Skeletal muscle tissue (tissue), 4 donors: Measurements from ENCODE around the gene EIF2S2. TPM values are rescaled to one million over a fixed set of nuclear protein-coding genes. Genes with fewer than 3 reads are reported as not detected.
A peak's percentile ranks its signal among the peaks of the same experiment; 100 is the strongest.

Experiments used
- H3K27ac ChIP-seq: one replicate; pipeline ENCODE4 v1.7.0; 2013; ENCODE audit warnings: mild to moderate bottlenecking, low read depth, low read length, inconsistent platforms
- H3K27me3 ChIP-seq, 3 donors: one replicate each; pipeline ENCODE4 v1.7.0; 2013; ENCODE audit warnings: low read length in 3 of 3; ENCODE audit not compliant: control insufficient read depth in 3 of 3, insufficient read depth in 3 of 3
- H3K36me3 ChIP-seq, 3 donors: one replicate each; pipeline ENCODE4 v1.7.0; 2013; ENCODE audit warnings: low read length in 3 of 3; ENCODE audit not compliant: control insufficient read depth in 3 of 3, insufficient read depth in 3 of 3
- H3K4me1 ChIP-seq, 3 donors: one replicate each; pipeline ENCODE4 v1.7.0; 2013; ENCODE audit warnings: low read length in 3 of 3, mild to moderate bottlenecking in 3 of 3; ENCODE audit not compliant: control insufficient read depth in 3 of 3, insufficient read depth in 3 of 3
- H3K4me3 ChIP-seq, 3 donors: one replicate each; pipeline ENCODE4 v1.7.0; 2013; ENCODE audit warnings: low read length in 3 of 3
- H3K9ac ChIP-seq, 3 donors: one replicate each; pipeline ENCODE4 v1.7.0; 2013; ENCODE audit warnings: low read length in 3 of 3, mild to moderate bottlenecking in 3 of 3, moderate library complexity in 2 of 3, low read depth in 1 of 3
- H3K9me3 ChIP-seq, 3 donors: one replicate each; pipeline ENCODE4 v1.7.0; 2013; ENCODE audit warnings: low read length in 3 of 3; ENCODE audit not compliant: control insufficient read depth in 3 of 3
- total RNA-seq: library from RNA; depleted of rRNA; stranded (reverse); fragments of >200 nt; gene quantifications from one replicate; pipeline ENCODE4 v1.2.3, GENCODE V29; 2014
- donor health status: Osteomylitis.

Gene EIF2S2
- total RNA-seq, 1 donor from 2014 or later, result 35.5 TPM

- no peak overlapping the region for H3K9ac ChIP-seq
- no peaks in the 10 kb centered on the region for H3K4me1 ChIP-seq
- no peaks in the 10 kb centered on the region for H3K27me3 ChIP-seq
- no peak overlapping the region for H3K27ac ChIP-seq
- H3K36me3 ChIP-seq, result no peaks in the 10 kb centered on the region
- no peaks in the 10 kb centered on the region for H3K9me3 ChIP-seq
- H3K4me3 ChIP-seq, result no peak overlapping the region
Observed at GRCh38 chr20:34122274-34122980, 10.4 kb upstream of the EIF2S2 start.

GRCh38 chr20:34120213-34120612, 8.2 kb upstream of the EIF2S2 start:
- H3K4me1 ChIP-seq, result no peaks in the 10 kb centered on the region
- H3K4me3 ChIP-seq, result no peak overlapping the region
- H3K9me3 ChIP-seq, result no peaks in the 10 kb centered on the region
- H3K36me3 ChIP-seq, result no peaks in the 10 kb centered on the region
- H3K27me3 ChIP-seq, result no peaks in the 10 kb centered on the region
- no peak overlapping the region for H3K9ac ChIP-seq
- no peak overlapping the region for H3K27ac ChIP-seq

- Histone ChIP-seq H3K27ac (no peak overlapping the region), H3K9me3 (no peaks in the 10 kb centered on the region), H3K9ac (no peak overlapping the region), H3K36me3 (no peaks in the 10 kb centered on the region), H3K27me3 (no peaks in the 10 kb centered on the region), H3K4me1 (peaks cover 5 to 12% (median 10%) of the 10 kb centered on the region in 3 donors), H3K4me3 (no peak overlapping the region)
Observed at GRCh38 chr20:34115232-34115631, 3.2 kb upstream of the EIF2S2 start.

- Histone ChIP-seq H3K27me3 (no peaks in the 10 kb centered on the region), H3K9ac (no peak overlapping the region), H3K27ac (no peak overlapping the region), H3K4me1 (peaks cover 8 to 16% (median 12%) of the 10 kb centered on the region in 3 donors), H3K4me3 (no peak overlapping the region), H3K9me3 (no peaks in the 10 kb centered on the region), H3K36me3 (no peaks in the 10 kb centered on the region)
Observed at GRCh38 chr20:34114809-34115208, 2.8 kb upstream of the EIF2S2 start.

- peaks cover 8 to 27% (median 19%) of the 10 kb centered on the region in 3 donors for H3K4me1 ChIP-seq
- peak overlapping the region; percentile 85 to 88 (median 85) for H3K9ac ChIP-seq
- peak overlapping the region; percentile 97 for H3K27ac ChIP-seq
- H3K9me3 ChIP-seq, result no peaks in the 10 kb centered on the region
- H3K4me3 ChIP-seq, result peak overlapping the region; percentile 88 to 96 (median 92)
- peaks cover 0 to 3% (median 2%) of the 10 kb centered on the region in 3 donors for H3K36me3 ChIP-seq
- no peaks in the 10 kb centered on the region for H3K27me3 ChIP-seq
Observed at GRCh38 chr20:34112600-34113101, 608 bp upstream of the EIF2S2 start.

- Histone ChIP-seq H3K9me3 (no peaks in the 10 kb centered on the region), H3K9ac (peak overlapping the region; percentile 97 to 99 (median 97)), H3K4me1 (peaks cover 8 to 30% (median 19%) of the 10 kb centered on the region in 3 donors), H3K27me3 (no peaks in the 10 kb centered on the region), H3K27ac (peak overlapping the region; percentile 97), H3K4me3 (peak overlapping the region; percentile 88 to 96 (median 92)), H3K36me3 (peaks cover 0 to 3% (median 2%) of the 10 kb centered on the region in 3 donors)
Observed at GRCh38 chr20:34110745-34111641, 1.1 kb downstream of the EIF2S2 start.

GRCh38 chr20:34110025-34110744, 1.9 kb downstream of the EIF2S2 start:
- Histone ChIP-seq H3K9me3 (no peaks in the 10 kb centered on the region), H3K36me3 (peaks cover 2 to 4% (median 2%) of the 10 kb centered on the region in 3 donors), H3K4me1 (peaks cover 8 to 30% (median 19%) of the 10 kb centered on the region in 3 donors), H3K27me3 (no peaks in the 10 kb centered on the region), H3K27ac (peak overlapping the region; percentile 97), H3K9ac (peak overlapping the region in 2 of 3 donors; percentile 97), H3K4me3 (peak overlapping the region; percentile 35 to 96 (median 88))

GRCh38 chr20:34109442-34109841, 2.6 kb downstream of the EIF2S2 start:
- Histone ChIP-seq H3K4me1 (peaks cover 8 to 30% (median 19%) of the 10 kb centered on the region in 3 donors), H3K4me3 (no peak overlapping the region), H3K27me3 (no peaks in the 10 kb centered on the region), H3K9me3 (no peaks in the 10 kb centered on the region), H3K27ac (no peak overlapping the region), H3K9ac (no peak overlapping the region), H3K36me3 (peaks cover 2 to 11% (median 8%) of the 10 kb centered on the region in 3 donors)

GRCh38 chr20:34108616-34109174, 3.3 kb downstream of the EIF2S2 start:
- Histone ChIP-seq H3K9me3 (no peaks in the 10 kb centered on the region), H3K4me3 (no peak overlapping the region), H3K27me3 (no peaks in the 10 kb centered on the region), H3K36me3 (peaks cover 4 to 19% (median 16%) of the 10 kb centered on the region in 3 donors), H3K27ac (no peak overlapping the region), H3K9ac (no peak overlapping the region), H3K4me1 (peaks cover 8 to 30% (median 19%) of the 10 kb centered on the region in 3 donors)
